Measurements from ENCODE around the gene CMSS1.

The CMSS1 gene

GRCh38 chr3:100157685-100158084 is 340.0 kb downstream of the CMSS1 start:
- no peaks in the 10 kb centered on the region for H3K27me3 Mint-ChIP-seq
- H3K4me3 Mint-ChIP-seq, result no peak overlapping the region
- H3K4me1 Mint-ChIP-seq, result peaks cover 4% of the 10 kb centered on the region
- no peak overlapping the region for H3K27ac Mint-ChIP-seq
- H3K9me3 Mint-ChIP-seq, result peaks cover 14% of the 10 kb centered on the region
- H3K36me3 Mint-ChIP-seq, result peaks cover 36% of the 10 kb centered on the region

GRCh38 chr3:100158918-100159330 is 341.3 kb downstream of the CMSS1 start:
- H3K27me3 Mint-ChIP-seq, result no peaks in the 10 kb centered on the region
- H3K27ac Mint-ChIP-seq, result no peak overlapping the region
- peaks cover 30% of the 10 kb centered on the region for H3K36me3 Mint-ChIP-seq
- H3K4me1 Mint-ChIP-seq, result peaks cover 4% of the 10 kb centered on the region
- H3K9me3 Mint-ChIP-seq, result peaks cover 13% of the 10 kb centered on the region
- no peak overlapping the region for H3K4me3 Mint-ChIP-seq

- Mint-ChIP-seq H3K9me3 (peaks cover 13% of the 10 kb centered on the region), H3K27ac (no peak overlapping the region), H3K4me3 (no peak overlapping the region), H3K27me3 (no peaks in the 10 kb centered on the region), H3K36me3 (peaks cover 33% of the 10 kb centered on the region), H3K4me1 (peaks cover 4% of the 10 kb centered on the region)
These were observed 341.9 kb downstream of the CMSS1 start for GRCh38 chr3:100159331-100160153.

- Mint-ChIP-seq H3K36me3 (peaks cover 26% of the 10 kb centered on the region), H3K9me3 (peaks cover 6% of the 10 kb centered on the region), H3K27me3 (no peaks in the 10 kb centered on the region), H3K27ac (no peak overlapping the region), H3K4me1 (peaks cover 4% of the 10 kb centered on the region), H3K4me3 (no peak overlapping the region)
These were observed 342.9 kb downstream of the CMSS1 start for GRCh38 chr3:100160521-100160920.

- no peak overlapping the region for H3K4me3 Mint-ChIP-seq
- no peaks in the 10 kb centered on the region for H3K9me3 Mint-ChIP-seq
- H3K36me3 Mint-ChIP-seq, result peaks cover 20% of the 10 kb centered on the region
- peaks cover 4% of the 10 kb centered on the region for H3K4me1 Mint-ChIP-seq
- H3K27me3 Mint-ChIP-seq, result no peaks in the 10 kb centered on the region
- H3K27ac Mint-ChIP-seq, result no peak overlapping the region
These were observed 346.1 kb downstream of the CMSS1 start for GRCh38 chr3:100163787-100164186.

GRCh38 chr3:100164743-100165142 is 347.1 kb downstream of the CMSS1 start:
- no peaks in the 10 kb centered on the region for H3K9me3 Mint-ChIP-seq
- H3K27me3 Mint-ChIP-seq, result no peaks in the 10 kb centered on the region
- peaks cover 21% of the 10 kb centered on the region for H3K36me3 Mint-ChIP-seq
- H3K27ac Mint-ChIP-seq, result no peak overlapping the region
- no peak overlapping the region for H3K4me3 Mint-ChIP-seq
- H3K4me1 Mint-ChIP-seq, result peaks cover 4% of the 10 kb centered on the region

- no peak overlapping the region for H3K27ac Mint-ChIP-seq
These were observed 348.4 kb downstream of the CMSS1 start for GRCh38 chr3:100165926-100166550.

GRCh38 chr3:100169201-100169920 is 351.7 kb downstream of the CMSS1 start:
- no peaks in the 10 kb centered on the region for H3K4me1 Mint-ChIP-seq
- peaks cover 18% of the 10 kb centered on the region for H3K36me3 Mint-ChIP-seq
- H3K4me3 Mint-ChIP-seq, result no peak overlapping the region
- H3K27ac Mint-ChIP-seq, result no peak overlapping the region
- H3K27me3 Mint-ChIP-seq, result no peaks in the 10 kb centered on the region
- no peaks in the 10 kb centered on the region for H3K9me3 Mint-ChIP-seq

More at GRCh38 chr3:100165926-100166550, 348.4 kb downstream of the CMSS1 start:
- Mint-ChIP-seq H3K4me1 (no peaks in the 10 kb centered on the region), H3K27me3 (no peaks in the 10 kb centered on the region), H3K4me3 (no peak overlapping the region), H3K36me3 (peaks cover 16% of the 10 kb centered on the region), H3K9me3 (no peaks in the 10 kb centered on the region)

GRCh38 chr3:100170486-100170885 is 352.8 kb downstream of the CMSS1 start:
- no peak overlapping the region for H3K27ac Mint-ChIP-seq
- peaks cover 25% of the 10 kb centered on the region for H3K36me3 Mint-ChIP-seq
- H3K4me1 Mint-ChIP-seq, result no peaks in the 10 kb centered on the region
- no peaks in the 10 kb centered on the region for H3K9me3 Mint-ChIP-seq
- no peaks in the 10 kb centered on the region for H3K27me3 Mint-ChIP-seq
- H3K4me3 Mint-ChIP-seq, result no peak overlapping the region

GRCh38 chr3:100171211-100171914 is 353.7 kb downstream of the CMSS1 start:
- H3K27ac Mint-ChIP-seq, result no peak overlapping the region
- peaks cover 31% of the 10 kb centered on the region for H3K36me3 Mint-ChIP-seq
- H3K27me3 Mint-ChIP-seq, result no peaks in the 10 kb centered on the region
- H3K4me1 Mint-ChIP-seq, result no peaks in the 10 kb centered on the region
- no peaks in the 10 kb centered on the region for H3K9me3 Mint-ChIP-seq
- H3K4me3 Mint-ChIP-seq, result no peak overlapping the region

GRCh38 chr3:100173961-100174360 is 356.3 kb downstream of the CMSS1 start:
- Mint-ChIP-seq H3K27ac (no peak overlapping the region), H3K27me3 (no peaks in the 10 kb centered on the region), H3K36me3 (peaks cover 42% of the 10 kb centered on the region), H3K4me1 (no peaks in the 10 kb centered on the region), H3K4me3 (no peak overlapping the region), H3K9me3 (no peaks in the 10 kb centered on the region)

- Mint-ChIP-seq H3K4me1 (no peaks in the 10 kb centered on the region), H3K27ac (peak overlapping the region; percentile 46), H3K4me3 (no peak overlapping the region), H3K9me3 (no peaks in the 10 kb centered on the region), H3K27me3 (no peaks in the 10 kb centered on the region), H3K36me3 (peaks cover 53% of the 10 kb centered on the region)
These were observed 358.1 kb downstream of the CMSS1 start for GRCh38 chr3:100175637-100176280.

- no peaks in the 10 kb centered on the region for H3K9me3 Mint-ChIP-seq
- H3K27me3 Mint-ChIP-seq, result no peaks in the 10 kb centered on the region
- H3K4me3 Mint-ChIP-seq, result no peak overlapping the region
- H3K4me1 Mint-ChIP-seq, result no peaks in the 10 kb centered on the region
- H3K27ac Mint-ChIP-seq, result no peak overlapping the region
- peaks cover 49% of the 10 kb centered on the region for H3K36me3 Mint-ChIP-seq
These were observed 362.2 kb downstream of the CMSS1 start for GRCh38 chr3:100179692-100180349.

GRCh38 chr3:100183608-100184125 is 366.0 kb downstream of the CMSS1 start:
- Mint-ChIP-seq H3K4me1 (no peaks in the 10 kb centered on the region), H3K36me3 (peaks cover 24% of the 10 kb centered on the region), H3K9me3 (no peaks in the 10 kb centered on the region), H3K27ac (no peak overlapping the region), H3K27me3 (peaks cover 1% of the 10 kb centered on the region), H3K4me3 (no peak overlapping the region)

Data from activated naive CD4-positive, alpha-beta T cell treated with anti-CD3 and anti-CD28 coated beads, Interleukin-2, amount 50 U/mL, for 24 hours (primary cell).